ENCODE data around the gene LY6G6D.
A peak's percentile ranks its signal among the peaks of the same experiment; 100 is the strongest.

LY6G6D gene

GRCh38 chr6:31737315-31737990, 22.3 kb downstream of the LY6G6D start:
- DNase-seq, result no peak

GRCh38 chr6:31737991-31738979, 23.1 kb downstream of the LY6G6D start:
- DNase-seq, result no peak

- peak; percentile 92 to 98 for DNase-seq
These were observed 24.7 kb downstream of the LY6G6D start, which contains the start of gene MSH5 for GRCh38 chr6:31739639-31740396. MSH5 (plus strand) TSS chr6:31740005; CDS start chr6:31740467, 462 bp downstream.

GRCh38 chr6:31740397-31741223, 25.5 kb downstream of the LY6G6D start:
- DNase-seq, result no peak

DNA sequence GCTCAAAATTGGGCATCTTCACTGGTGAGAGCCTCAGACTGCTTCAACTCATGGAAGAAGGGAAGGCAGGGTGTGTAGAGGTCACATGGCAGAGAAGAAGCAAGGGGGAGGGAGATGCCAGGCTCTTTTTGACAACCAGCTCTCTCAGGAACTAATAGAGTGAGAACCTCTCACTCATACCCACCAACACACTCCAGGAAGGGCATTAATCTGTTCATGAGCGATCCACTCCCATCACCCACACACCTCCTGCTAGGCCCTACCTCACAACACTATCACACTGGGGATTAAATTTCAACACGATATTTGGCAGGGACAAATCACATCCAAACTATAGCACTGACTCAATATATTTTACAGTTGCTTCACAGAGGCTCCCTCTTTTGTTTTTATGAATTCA, 26.7 kb downstream of the LY6G6D start:
- DNase-seq, result no peak

GRCh38 chr6:31742894-31743293, 27.7 kb downstream of the LY6G6D start:
- no peak for DNase-seq

DNA sequence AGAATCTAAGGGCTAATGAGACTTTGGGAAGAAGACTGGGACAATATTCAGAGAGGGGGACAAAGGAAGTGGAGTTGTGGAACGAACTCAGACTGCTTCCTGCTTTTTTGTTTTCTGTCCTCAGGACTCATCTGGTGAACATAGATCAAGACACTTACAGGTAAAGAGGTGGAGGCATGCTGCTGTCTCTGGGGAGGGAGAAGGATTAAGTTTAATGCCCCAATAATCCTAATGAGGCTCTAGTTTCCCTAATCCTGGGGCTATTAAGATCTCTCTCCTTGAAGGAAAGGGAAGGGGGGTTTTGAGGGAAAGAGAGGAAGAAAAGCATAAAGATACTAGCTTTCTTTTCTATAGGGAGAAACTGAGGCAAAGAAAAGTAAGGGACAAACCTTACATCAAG, 29.3 kb downstream of the LY6G6D start:
- no peak for DNase-seq

GRCh38 chr6:31749301-31750036, 34.3 kb downstream of the LY6G6D start:
- DNase-seq, result no peak

GRCh38 chr6:31750411-31751022, 35.4 kb downstream of the LY6G6D start:
- DNase-seq, result no peak

DNA sequence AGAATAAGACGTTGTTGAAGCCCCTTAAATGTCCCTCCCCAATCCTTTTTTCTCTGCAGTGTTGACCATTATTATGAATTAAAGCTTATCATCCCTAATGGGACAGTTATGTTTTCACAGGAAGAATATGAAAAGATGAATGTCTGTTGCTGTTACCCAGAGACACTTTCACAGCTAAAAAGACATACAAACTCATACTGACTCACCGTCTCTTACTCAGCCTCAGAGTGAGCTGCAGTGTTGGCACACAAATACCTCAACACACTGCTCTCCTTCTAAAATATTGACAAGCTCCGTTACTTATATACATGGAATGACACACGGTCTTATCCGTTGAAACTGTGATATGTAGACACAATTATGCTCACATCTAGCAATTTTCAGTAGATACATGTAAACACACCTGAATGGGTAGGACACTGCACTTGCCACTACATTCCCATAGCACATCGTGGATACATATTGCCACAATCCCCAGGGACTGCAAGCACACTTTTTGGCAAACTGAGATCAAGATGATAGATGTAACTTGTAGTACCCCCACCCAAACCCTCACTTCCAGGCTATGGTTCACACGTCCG, 37.7 kb downstream of the LY6G6D start:
- DNase-seq, result no peak

DNA sequence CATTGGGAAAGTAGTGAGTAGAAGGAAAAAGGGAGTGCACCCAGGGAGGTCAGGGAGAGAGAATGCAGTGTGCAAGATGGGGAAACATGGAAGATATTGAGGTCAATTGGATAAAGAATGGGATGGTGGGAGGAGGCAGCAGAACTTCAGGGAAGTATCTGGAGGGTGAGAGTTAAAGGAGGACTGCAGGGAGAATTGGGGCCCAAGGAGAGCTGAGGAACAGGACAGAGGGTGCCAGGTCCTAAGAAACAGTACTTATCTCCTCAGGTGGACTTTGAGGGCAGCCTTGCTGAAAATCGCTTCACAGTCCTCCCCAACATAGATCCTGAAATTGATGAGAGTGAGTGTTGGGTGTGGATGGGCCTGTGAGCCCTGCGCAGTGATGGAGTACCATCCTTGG, 43.1 kb downstream of the LY6G6D start:
- DNase-seq, result no peak

GRCh38 chr6:31760790-31761189, 45.6 kb downstream of the LY6G6D start:
- DNase-seq, result no peak

GRCh38 chr6:31761343-31761742, 46.2 kb downstream of the LY6G6D start:
- no peak for DNase-seq

DNA sequence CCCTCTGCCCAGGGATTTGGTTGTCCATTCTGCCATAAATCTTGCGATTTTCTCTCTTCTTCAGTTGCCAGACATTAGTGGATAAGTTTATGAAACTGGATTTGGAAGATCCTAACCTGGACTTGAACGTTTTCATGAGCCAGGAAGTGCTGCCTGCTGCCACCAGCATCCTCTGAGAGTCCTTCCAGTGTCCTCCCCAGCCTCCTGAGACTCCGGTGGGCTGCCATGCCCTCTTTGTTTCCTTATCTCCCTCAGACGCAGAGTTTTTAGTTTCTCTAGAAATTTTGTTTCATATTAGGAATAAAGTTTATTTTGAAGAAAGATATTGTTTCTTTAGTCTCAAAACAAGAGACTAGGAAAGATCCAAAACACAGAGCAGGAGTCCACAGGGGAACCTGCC, 47.2 kb downstream of the LY6G6D start, which contains the start of gene SAPCD1:
TSS of gene SAPCD1 (plus strand) at position 301 of the 400 bp plus-strand sequence. CDS start 399 bp downstream, outside the sequence.
- DNase-seq, result no peak

GRCh38 chr6:31762878-31763618, 47.9 kb downstream of the LY6G6D start:
- no peak for DNase-seq

DNA sequence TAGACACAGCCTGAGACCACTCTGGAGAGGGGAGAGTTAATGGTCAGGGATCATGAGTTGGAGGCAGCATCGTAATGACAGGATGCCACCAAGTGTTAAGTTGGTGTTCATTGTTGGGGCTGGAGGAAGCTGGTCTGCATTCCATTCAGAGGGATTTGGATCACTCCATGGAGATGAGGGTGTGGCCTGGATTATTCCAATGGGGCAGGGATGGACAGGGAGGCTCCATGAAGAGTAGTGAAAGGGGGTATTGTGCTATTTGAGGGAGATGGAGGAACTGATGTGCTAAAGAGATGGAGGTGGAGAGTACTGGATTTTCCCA, 48.4 kb downstream of the LY6G6D start:
- no peak for DNase-seq

- DNase-seq, result no peak
These were observed 49.0 kb downstream of the LY6G6D start for GRCh38 chr6:31764198-31764597.

- no peak for DNase-seq
These were observed 50.4 kb downstream of the LY6G6D start for GRCh38 chr6:31765559-31765909.

- DNase-seq, result no peak
These were observed 51.0 kb downstream of the LY6G6D start for GRCh38 chr6:31765910-31766794.

All from NCI-H187 (cell line).